ENCODE results near the gene LIM2. TPM values are rescaled to one million over a fixed set of nuclear protein-coding genes. Genes with fewer than 3 reads are reported as not detected.

Gene LIM2
- total RNA-seq, 2 experiments from 2014 or later, result not detected

GRCh38 chr19:51389143-51389542, 1.4 kb upstream of the LIM2 start:
- Histone ChIP-seq H3K4me2 (ENCODE audit: low read length) (no peak overlapping the region), H4K20me1 (ENCODE audit: insufficient read depth, low read length) (no peaks in the 10 kb centered on the region), H3K9me2 (ENCODE audit: insufficient read depth, low read length) (no peaks in the 10 kb centered on the region), H3K27ac (ENCODE audit: low read depth, low read length, poor library complexity, severe bottlenecking) (no peak overlapping the region), H3K79me2 (ENCODE audit: insufficient read depth, low read depth, low read length) (no peaks in the 10 kb centered on the region), H2AFZ (ENCODE audit: low read length) (no peak overlapping the region), H3K4me1 (ENCODE audit: insufficient read depth, low read length, poor library complexity, severe bottlenecking) (peaks cover 16% of the 10 kb centered on the region), H3K36me3 (ENCODE audit: insufficient read depth, low read length) (no peaks in the 10 kb centered on the region), H3K4me3 (ENCODE audit: low read depth, low read length, poor library complexity, severe bottlenecking) (no peak overlapping the region), H3K9me3 (ENCODE audit: low read length) (no peaks in the 10 kb centered on the region)
- DNase-seq (ENCODE audit: low spot score), result no peak
- BruUV-seq (replicated peaks), result no TSS peak
- intact Hi-C loops (cut with micrococcal nuclease; ENCODE audit: unreplicated experiment), result no loop called here
- ChIA-PET POLR2A (no interaction called here), CTCF (ENCODE audit: unreplicated experiment) (no interaction called here)
- TF ChIP-seq EZH2phosphoT487 (IDR thresholded peaks at IDR 0.05; ENCODE audit: borderline replicate concordance, low read depth, low read length), result no peak
- no peak for TF ChIP-seq CTCF (conservative IDR thresholded peaks at IDR 0.05; ENCODE audit: low read length)

GRCh38 chr19:51386882-51387520, 773 bp downstream of the LIM2 start:
- H4K20me1 ChIP-seq (ENCODE audit: insufficient read depth, low read length), result no peaks in the 10 kb centered on the region
- no peak overlapping the region for H3K27ac ChIP-seq (ENCODE audit: low read depth, low read length, poor library complexity, severe bottlenecking)
- no peaks in the 10 kb centered on the region for H3K9me3 ChIP-seq (ENCODE audit: low read length)
- no peaks in the 10 kb centered on the region for H3K9me2 ChIP-seq (ENCODE audit: insufficient read depth, low read length)
- no peak for TF ChIP-seq EZH2phosphoT487 (IDR thresholded peaks at IDR 0.05; ENCODE audit: borderline replicate concordance, low read depth, low read length)
- TF ChIP-seq CTCF (conservative IDR thresholded peaks at IDR 0.05; ENCODE audit: low read length), result no peak
- H3K36me3 ChIP-seq (ENCODE audit: insufficient read depth, low read length), result no peaks in the 10 kb centered on the region
- H3K79me2 ChIP-seq (ENCODE audit: insufficient read depth, low read depth, low read length), result no peaks in the 10 kb centered on the region
- BruUV-seq (replicated peaks), result no TSS peak
- ChIA-PET POLR2A (no interaction called here), CTCF (ENCODE audit: unreplicated experiment) (no interaction called here)
- no peak overlapping the region for H3K4me3 ChIP-seq (ENCODE audit: low read depth, low read length, poor library complexity, severe bottlenecking)
- peaks cover 5% of the 10 kb centered on the region for H3K4me1 ChIP-seq (ENCODE audit: insufficient read depth, low read length, poor library complexity, severe bottlenecking)
- intact Hi-C loops (cut with micrococcal nuclease; ENCODE audit: unreplicated experiment), result no loop called here
- H2AFZ ChIP-seq (ENCODE audit: low read length), result no peak overlapping the region
- no peak for DNase-seq (ENCODE audit: low spot score)
- no peak overlapping the region for H3K4me2 ChIP-seq (ENCODE audit: low read length)

GRCh38 chr19:51382004-51382403, 5.8 kb downstream of the LIM2 start:
- H2AFZ ChIP-seq (ENCODE audit: low read length), result no peak overlapping the region
- H4K20me1 ChIP-seq (ENCODE audit: insufficient read depth, low read length), result no peaks in the 10 kb centered on the region
- TF ChIP-seq CTCF (conservative IDR thresholded peaks at IDR 0.05; ENCODE audit: low read length) (no peak), EZH2phosphoT487 (IDR thresholded peaks at IDR 0.05; ENCODE audit: borderline replicate concordance, low read depth, low read length) (no peak)
- BruUV-seq (replicated peaks), result no TSS peak
- H3K9me2 ChIP-seq (ENCODE audit: insufficient read depth, low read length), result no peaks in the 10 kb centered on the region
- POLR2A ChIA-PET, result no interaction called here
- no peaks in the 10 kb centered on the region for H3K79me2 ChIP-seq (ENCODE audit: insufficient read depth, low read depth, low read length)
- H3K4me3 ChIP-seq (ENCODE audit: low read depth, low read length, poor library complexity, severe bottlenecking), result no peak overlapping the region
- no peak overlapping the region for H3K27ac ChIP-seq (ENCODE audit: low read depth, low read length, poor library complexity, severe bottlenecking)
- intact Hi-C loops (cut with micrococcal nuclease; ENCODE audit: unreplicated experiment), result no loop called here
- H3K36me3 ChIP-seq (ENCODE audit: insufficient read depth, low read length), result no peaks in the 10 kb centered on the region
- DNase-seq (ENCODE audit: low spot score), result no peak
- H3K4me1 ChIP-seq (ENCODE audit: insufficient read depth, low read length, poor library complexity, severe bottlenecking), result no peaks in the 10 kb centered on the region
- no peak overlapping the region for H3K4me2 ChIP-seq (ENCODE audit: low read length)
- H3K9me3 ChIP-seq (ENCODE audit: low read length), result peaks cover 4% of the 10 kb centered on the region; the same call in 1 of the 2 replicates
- CTCF ChIA-PET (ENCODE audit: unreplicated experiment), result no interaction called here
